ENCODE data around the gene USP49. TPM values are rescaled to one million over a fixed set of nuclear protein-coding genes. Genes with fewer than 3 reads are reported as not detected.
A peak's percentile ranks its signal among the peaks of the same experiment; 100 is the strongest.

Gene USP49
- total and polyA plus RNA-seq, 4 donors: 6.0 to 19.1 (median 12.4) TPM

DNA sequence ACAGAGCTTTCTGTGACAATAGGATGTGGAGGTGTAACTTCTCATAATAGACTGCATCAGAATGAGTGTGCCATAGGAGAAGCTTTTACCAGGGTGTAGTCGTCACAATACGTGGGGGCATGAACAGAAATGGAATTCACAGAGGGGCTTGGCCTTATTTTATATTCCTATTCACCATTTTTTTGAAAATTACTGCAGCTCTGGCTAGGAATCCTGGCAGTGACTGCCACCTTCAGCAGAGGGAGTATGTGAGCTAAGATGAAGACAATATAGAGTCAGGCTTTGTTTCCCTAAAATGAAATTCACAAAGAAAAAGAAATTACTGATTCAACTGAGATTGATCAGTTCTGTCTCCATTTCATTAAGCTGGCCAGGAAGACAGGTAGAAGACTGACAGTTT is 93.8 kb downstream of the USP49 start:
- WGBS (ENCODE audit: insufficient coverage): no CpG with 5 or more reads among the region's 2 CpGs
- Histone ChIP-seq H3K27ac (ENCODE audit: low read depth, low read length) (no peak overlapping the region), H3K9me3 (ENCODE audit: control insufficient read depth, insufficient read depth, low read length) (no peaks in the 10 kb centered on the region), H3K4me1 (ENCODE audit: control insufficient read depth, insufficient read depth, low read length) (no peaks in the 10 kb centered on the region), H3K36me3 (ENCODE audit: control insufficient read depth, insufficient read depth, low read length) (peaks cover 33% of the 10 kb centered on the region), H3K27me3 (ENCODE audit: control insufficient read depth, insufficient read depth, low read length) (no peaks in the 10 kb centered on the region), H3K4me3 (ENCODE audit: low read depth, low read length) (no peak overlapping the region)
- DNase-seq (ENCODE audit: low read depth in 4 of 6, low spot score in 6 of 6): peak in 2 of 6 donors; percentile 43 to 57

DNA sequence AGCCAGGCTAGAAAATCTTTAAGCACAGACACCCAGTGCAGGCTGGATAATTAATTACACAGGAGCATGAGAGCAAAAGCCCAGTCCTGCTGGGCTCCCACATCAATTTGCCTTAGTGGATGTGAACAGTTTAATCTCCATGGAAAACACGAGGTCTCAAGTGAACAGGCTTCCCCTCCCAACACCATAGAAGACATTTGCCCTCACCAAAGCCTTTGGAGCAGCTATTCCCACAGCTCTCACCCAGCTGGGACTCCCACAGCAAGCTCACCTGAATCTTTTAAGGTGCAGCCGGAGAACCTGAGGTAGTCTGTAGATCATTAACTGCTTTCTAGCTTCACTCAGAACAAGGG is 95.6 kb downstream of the USP49 start:
- no CpG with 5 or more reads among the region's 2 CpGs for WGBS (ENCODE audit: insufficient coverage)
- Histone ChIP-seq H3K4me1 (ENCODE audit: control insufficient read depth, insufficient read depth, low read length) (no peaks in the 10 kb centered on the region), H3K27ac (ENCODE audit: low read depth, low read length) (no peak overlapping the region), H3K36me3 (ENCODE audit: control insufficient read depth, insufficient read depth, low read length) (peaks cover 24% of the 10 kb centered on the region), H3K9me3 (ENCODE audit: control insufficient read depth, insufficient read depth, low read length) (no peaks in the 10 kb centered on the region), H3K4me3 (ENCODE audit: low read depth, low read length) (no peak overlapping the region), H3K27me3 (ENCODE audit: control insufficient read depth, insufficient read depth, low read length) (no peaks in the 10 kb centered on the region)
- no peak for DNase-seq (ENCODE audit: low read depth in 4 of 6, low spot score in 6 of 6)

- no peaks in the 10 kb centered on the region for H3K9me3 ChIP-seq (ENCODE audit: control insufficient read depth, insufficient read depth, low read length)
- 93% methylated on average over 3 of the region's 7 CpGs for WGBS (ENCODE audit: insufficient coverage)
- no peaks in the 10 kb centered on the region for H3K4me1 ChIP-seq (ENCODE audit: control insufficient read depth, insufficient read depth, low read length)
- H3K36me3 ChIP-seq (ENCODE audit: control insufficient read depth, insufficient read depth, low read length): peaks cover 23% of the 10 kb centered on the region
- no peak overlapping the region for H3K27ac ChIP-seq (ENCODE audit: low read depth, low read length)
- H3K4me3 ChIP-seq (ENCODE audit: low read depth, low read length): no peak overlapping the region
- H3K27me3 ChIP-seq (ENCODE audit: control insufficient read depth, insufficient read depth, low read length): no peaks in the 10 kb centered on the region
- DNase-seq (ENCODE audit: low read depth in 4 of 6, low spot score in 6 of 6): no peak
These were observed 96.1 kb downstream of the USP49 start for GRCh38 chr6:41798901-41799558.

DNA sequence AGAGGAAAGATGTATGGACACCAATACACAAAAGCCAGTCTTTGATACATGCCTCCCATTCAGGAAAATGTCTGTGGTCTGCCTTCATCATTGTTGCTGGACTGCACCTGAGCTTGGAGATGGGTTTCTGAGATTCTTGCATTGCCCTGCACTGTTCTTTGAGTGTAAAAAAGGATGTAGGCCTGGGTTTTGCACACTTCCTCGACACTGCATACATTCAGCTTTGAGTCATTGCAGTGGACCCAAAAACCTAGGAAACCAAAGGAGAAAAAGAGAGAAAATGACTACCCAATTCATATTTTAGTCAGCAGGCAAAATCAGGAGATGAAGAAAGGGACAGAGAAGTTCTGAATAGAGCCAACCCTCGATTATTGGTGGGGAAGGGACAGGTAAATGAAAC is 98.7 kb downstream of the USP49 start:
- no CpG with 5 or more reads among the region's 2 CpGs for WGBS (ENCODE audit: insufficient coverage)
- no peak overlapping the region for H3K27ac ChIP-seq (ENCODE audit: low read depth, low read length)
- peaks cover 30% of the 10 kb centered on the region for H3K36me3 ChIP-seq (ENCODE audit: control insufficient read depth, insufficient read depth, low read length)

DNA sequence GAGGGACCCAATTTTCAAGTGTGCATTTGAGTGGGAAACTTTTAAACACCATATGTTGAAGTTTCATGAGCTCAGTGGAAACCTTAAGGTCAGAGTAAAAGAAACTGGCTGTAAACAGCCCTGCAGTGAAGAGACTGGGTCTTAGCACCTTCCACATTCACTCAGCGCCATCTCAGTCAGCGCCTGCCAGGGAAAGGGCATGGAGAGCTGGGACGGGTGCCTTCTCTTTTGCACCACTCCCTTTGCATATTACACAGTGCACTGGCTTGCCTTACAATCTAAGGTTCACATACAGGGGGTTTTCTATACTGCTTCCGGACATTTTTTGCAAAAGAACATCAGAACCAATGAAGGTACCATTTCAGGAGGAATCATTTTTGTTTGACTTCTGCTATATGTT is 103.2 kb downstream of the USP49 start:
- Histone ChIP-seq H3K9me3 (ENCODE audit: control insufficient read depth, insufficient read depth, low read length) (no peaks in the 10 kb centered on the region), H3K27me3 (ENCODE audit: control insufficient read depth, insufficient read depth, low read length) (no peaks in the 10 kb centered on the region), H3K27ac (ENCODE audit: low read depth, low read length) (no peak overlapping the region), H3K4me3 (ENCODE audit: low read depth, low read length) (no peak overlapping the region), H3K4me1 (ENCODE audit: control insufficient read depth, insufficient read depth, low read length) (peaks cover 9% of the 10 kb centered on the region), H3K36me3 (ENCODE audit: control insufficient read depth, insufficient read depth, low read length) (peaks cover 19% of the 10 kb centered on the region)
- no peak for DNase-seq (ENCODE audit: low read depth in 4 of 6, low spot score in 6 of 6)
- WGBS (ENCODE audit: insufficient coverage): 96% methylated on average over 3 of the region's 4 CpGs

More for the DNA sequence above, 98.7 kb downstream of the USP49 start:
- DNase-seq (ENCODE audit: low read depth in 4 of 6, low spot score in 6 of 6): no peak
- no peaks in the 10 kb centered on the region for H3K27me3 ChIP-seq (ENCODE audit: control insufficient read depth, insufficient read depth, low read length)
- no peaks in the 10 kb centered on the region for H3K9me3 ChIP-seq (ENCODE audit: control insufficient read depth, insufficient read depth, low read length)
- H3K4me1 ChIP-seq (ENCODE audit: control insufficient read depth, insufficient read depth, low read length): no peaks in the 10 kb centered on the region
- no peak overlapping the region for H3K4me3 ChIP-seq (ENCODE audit: low read depth, low read length)

- H3K36me3 ChIP-seq (ENCODE audit: control insufficient read depth, insufficient read depth, low read length): peaks cover 18% of the 10 kb centered on the region
These were observed 103.9 kb downstream of the USP49 start for GRCh38 chr6:41791305-41791704.

DNA sequence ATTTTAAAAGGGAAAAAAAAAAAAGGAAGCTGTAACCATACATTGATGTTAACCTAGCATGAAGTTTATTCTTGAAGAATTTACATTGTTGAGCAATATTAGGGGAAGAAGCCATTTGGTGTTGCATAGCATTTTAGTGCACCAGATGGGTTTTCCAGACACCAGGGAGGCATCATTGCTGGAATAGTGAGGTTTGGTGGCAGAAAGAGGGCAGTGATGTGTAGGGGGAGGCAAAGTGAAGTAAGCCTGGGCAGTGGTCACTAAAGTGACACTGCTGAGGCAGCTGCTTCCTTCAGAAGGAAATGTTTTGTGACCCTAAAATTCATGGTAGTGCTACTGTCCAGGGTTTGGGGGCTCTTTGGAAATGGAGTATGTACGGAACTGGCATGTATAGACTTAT is 105.1 kb downstream of the USP49 start:
- Histone ChIP-seq H3K9me3 (ENCODE audit: control insufficient read depth, insufficient read depth, low read length) (no peaks in the 10 kb centered on the region), H3K27me3 (ENCODE audit: control insufficient read depth, insufficient read depth, low read length) (no peaks in the 10 kb centered on the region)
- WGBS (ENCODE audit: insufficient coverage): 100% methylated on average over 1 of the region's 1 CpG

More at GRCh38 chr6:41791305-41791704, 103.9 kb downstream of the USP49 start:
- WGBS (ENCODE audit: insufficient coverage): no CpG with 5 or more reads among the region's 1 CpG
- peaks cover 9% of the 10 kb centered on the region for H3K4me1 ChIP-seq (ENCODE audit: control insufficient read depth, insufficient read depth, low read length)
- no peaks in the 10 kb centered on the region for H3K9me3 ChIP-seq (ENCODE audit: control insufficient read depth, insufficient read depth, low read length)
- no peaks in the 10 kb centered on the region for H3K27me3 ChIP-seq (ENCODE audit: control insufficient read depth, insufficient read depth, low read length)
- no peak overlapping the region for H3K4me3 ChIP-seq (ENCODE audit: low read depth, low read length)
- H3K27ac ChIP-seq (ENCODE audit: low read depth, low read length): no peak overlapping the region
- DNase-seq (ENCODE audit: low read depth in 4 of 6, low spot score in 6 of 6): no peak

DNA sequence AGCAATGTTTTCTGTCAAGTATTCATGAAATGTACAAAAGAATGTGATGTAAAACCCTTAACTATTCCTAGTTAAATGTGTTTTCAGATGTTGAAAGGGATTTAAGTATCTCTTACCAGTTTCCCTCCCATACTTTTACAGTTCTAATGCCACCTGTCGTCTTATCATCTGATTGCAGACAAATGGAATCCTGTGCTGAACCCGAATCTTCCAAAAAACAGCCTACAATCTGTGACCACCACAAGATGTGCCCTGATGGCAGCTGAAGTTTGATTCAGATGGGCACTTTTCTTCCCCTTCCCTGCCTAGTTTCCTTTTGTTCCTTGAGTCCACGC is 105.8 kb downstream of the USP49 start:
- DNase-seq (ENCODE audit: low read depth in 4 of 6, low spot score in 6 of 6): no peak
- Histone ChIP-seq H3K9me3 (ENCODE audit: control insufficient read depth, insufficient read depth, low read length) (no peaks in the 10 kb centered on the region), H3K27ac (ENCODE audit: low read depth, low read length) (no peak overlapping the region), H3K36me3 (ENCODE audit: control insufficient read depth, insufficient read depth, low read length) (peaks cover 19% of the 10 kb centered on the region), H3K4me3 (ENCODE audit: low read depth, low read length) (no peak overlapping the region), H3K4me1 (ENCODE audit: control insufficient read depth, insufficient read depth, low read length) (peaks cover 24% of the 10 kb centered on the region), H3K27me3 (ENCODE audit: control insufficient read depth, insufficient read depth, low read length) (no peaks in the 10 kb centered on the region)
- 95% methylated on average over 2 of the region's 3 CpGs for WGBS (ENCODE audit: insufficient coverage)

More for the DNA sequence above, 105.1 kb downstream of the USP49 start:
- H3K4me1 ChIP-seq (ENCODE audit: control insufficient read depth, insufficient read depth, low read length): peaks cover 21% of the 10 kb centered on the region
- no peak overlapping the region for H3K27ac ChIP-seq (ENCODE audit: low read depth, low read length)
- DNase-seq (ENCODE audit: low read depth in 4 of 6, low spot score in 6 of 6): no peak
- no peak overlapping the region for H3K4me3 ChIP-seq (ENCODE audit: low read depth, low read length)
- H3K36me3 ChIP-seq (ENCODE audit: control insufficient read depth, insufficient read depth, low read length): peaks cover 14% of the 10 kb centered on the region

GRCh38 chr6:41787219-41787917 is 107.8 kb downstream of the USP49 start, which contains the start of gene TOMM6:
TSS of gene TOMM6 (plus strand) at chr6:41787694. CDS start at chr6:41787698, 4 bp downstream.
- Histone ChIP-seq H3K4me3 (ENCODE audit: low read depth, low read length) (peak within 1 kb of the TSS; percentile 93), H3K9me3 (ENCODE audit: control insufficient read depth, insufficient read depth, low read length) (no peaks in the 10 kb centered on the region), H3K27ac (ENCODE audit: low read depth, low read length) (peak within 1 kb of the TSS; percentile 96), H3K27me3 (ENCODE audit: control insufficient read depth, insufficient read depth, low read length) (no peaks in the 10 kb centered on the region), H3K4me1 (ENCODE audit: control insufficient read depth, insufficient read depth, low read length) (peaks cover 24% of the 10 kb centered on the region), H3K36me3 (ENCODE audit: control insufficient read depth, insufficient read depth, low read length) (peaks cover 16% of the 10 kb centered on the region)
- peak; percentile 88 to 98 (median 92) for DNase-seq (ENCODE audit: low read depth in 4 of 6, low spot score in 6 of 6)
- WGBS (ENCODE audit: insufficient coverage): under 1% methylated on average over 54 of the region's 55 CpGs
